GM12875 (cell line): ENCODE results near the gene SLC27A4.

ENCODE experiments used
- H3K4me3 ChIP-seq: one replicate; pipeline ENCODE4 v1.5.1; 2011; ENCODE audit warnings: low read depth, low read length, control low read depth
- TF ChIP-seq, protein P1 (sequence below): IDR thresholded peaks from 2 replicates; pipeline ENCODE4 v1.5.1; 2011; ENCODE audit warnings: low read depth, mild to moderate bottlenecking, control low read depth, inconsistent platforms, low read length, moderate library complexity, borderline replicate concordance; ENCODE audit not compliant: insufficient read depth

SLC27A4 gene

DNA sequence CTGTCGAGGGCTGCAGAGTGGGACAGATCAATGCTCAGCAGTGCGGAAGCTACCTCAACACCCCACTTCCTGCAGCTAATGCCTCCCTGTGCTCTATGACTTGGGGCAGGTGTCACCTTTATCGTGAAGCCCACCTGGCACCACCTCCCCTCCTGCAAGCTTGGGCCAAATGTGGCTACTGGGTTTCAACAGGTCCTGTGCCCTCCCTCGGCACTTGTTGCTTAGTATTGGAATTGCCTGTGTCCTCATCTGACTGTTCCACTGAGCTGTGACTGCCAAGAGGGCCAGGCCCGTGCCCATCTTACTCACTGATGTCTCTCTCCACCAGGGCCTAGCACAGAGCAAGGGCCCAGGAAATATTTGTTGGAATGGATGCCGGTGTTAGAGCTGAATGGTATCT is 9.4 kb downstream of the SLC27A4 start:
- TF ChIP-seq, protein P1, sequence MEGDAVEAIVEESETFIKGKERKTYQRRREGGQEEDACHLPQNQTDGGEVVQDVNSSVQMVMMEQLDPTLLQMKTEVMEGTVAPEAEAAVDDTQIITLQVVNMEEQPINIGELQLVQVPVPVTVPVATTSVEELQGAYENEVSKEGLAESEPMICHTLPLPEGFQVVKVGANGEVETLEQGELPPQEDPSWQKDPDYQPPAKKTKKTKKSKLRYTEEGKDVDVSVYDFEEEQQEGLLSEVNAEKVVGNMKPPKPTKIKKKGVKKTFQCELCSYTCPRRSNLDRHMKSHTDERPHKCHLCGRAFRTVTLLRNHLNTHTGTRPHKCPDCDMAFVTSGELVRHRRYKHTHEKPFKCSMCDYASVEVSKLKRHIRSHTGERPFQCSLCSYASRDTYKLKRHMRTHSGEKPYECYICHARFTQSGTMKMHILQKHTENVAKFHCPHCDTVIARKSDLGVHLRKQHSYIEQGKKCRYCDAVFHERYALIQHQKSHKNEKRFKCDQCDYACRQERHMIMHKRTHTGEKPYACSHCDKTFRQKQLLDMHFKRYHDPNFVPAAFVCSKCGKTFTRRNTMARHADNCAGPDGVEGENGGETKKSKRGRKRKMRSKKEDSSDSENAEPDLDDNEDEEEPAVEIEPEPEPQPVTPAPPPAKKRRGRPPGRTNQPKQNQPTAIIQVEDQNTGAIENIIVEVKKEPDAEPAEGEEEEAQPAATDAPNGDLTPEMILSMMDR: no peak
- H3K4me3 ChIP-seq: no peak overlapping the region

- TF ChIP-seq, protein P1: no peak
These were observed 15.1 kb downstream of the SLC27A4 start for GRCh38 chr9:128355451-128355850.

GRCh38 chr9:128358090-128358489 is 17.8 kb downstream of the SLC27A4 start:
- TF ChIP-seq, protein P1: no peak
- no peak overlapping the region for H3K4me3 ChIP-seq

More at GRCh38 chr9:128355451-128355850, 15.1 kb downstream of the SLC27A4 start:
- no peak overlapping the region for H3K4me3 ChIP-seq

DNA sequence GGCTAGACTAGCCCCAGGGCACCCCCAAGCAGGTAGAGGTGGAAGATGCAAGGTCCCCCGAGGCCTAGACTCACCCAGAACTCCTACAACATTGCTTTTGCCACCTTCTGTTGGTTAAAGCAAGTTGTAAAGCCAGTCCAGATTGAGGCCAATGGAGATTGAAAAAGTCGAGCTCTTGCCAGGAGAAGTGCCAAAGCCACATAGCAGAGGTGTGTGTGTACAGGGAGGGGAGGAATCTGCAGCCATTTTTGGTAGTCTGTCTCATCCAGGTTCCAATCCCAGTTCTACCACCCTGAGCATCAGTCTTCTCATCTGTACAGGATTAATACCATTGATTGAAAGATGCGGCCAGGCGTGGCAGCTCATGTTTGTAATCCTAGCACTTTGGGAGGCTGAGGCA is 18.5 kb downstream of the SLC27A4 start:
- TF ChIP-seq, protein P1: no peak
- no peak overlapping the region for H3K4me3 ChIP-seq

DNA sequence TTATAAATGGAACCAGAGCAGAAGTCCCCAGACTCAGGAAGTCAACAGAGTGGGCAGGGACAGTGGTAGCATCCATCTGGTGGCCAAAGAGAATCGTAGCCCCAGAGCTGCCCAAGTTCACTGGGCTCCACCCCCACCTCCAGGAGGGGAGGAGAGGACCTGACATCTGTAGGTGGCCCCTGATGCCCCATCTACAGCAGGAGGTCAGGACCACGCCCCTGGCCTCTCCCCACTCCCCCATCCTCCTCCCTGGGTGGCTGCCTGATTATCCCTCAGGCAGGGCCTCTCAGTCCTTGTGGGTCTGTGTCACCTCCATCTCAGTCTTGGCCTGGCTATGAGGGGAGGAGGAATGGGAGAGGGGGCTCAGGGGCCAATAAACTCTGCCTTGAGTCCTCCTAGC is 20.5 kb downstream of the SLC27A4 start:
- TF ChIP-seq, protein P1: no peak
- H3K4me3 ChIP-seq: no peak overlapping the region

GRCh38 chr9:128361296-128361985 is 21.1 kb downstream of the SLC27A4 start:
- TF ChIP-seq, protein P1: no peak
- peak overlapping the region; percentile 23 for H3K4me3 ChIP-seq

DNA sequence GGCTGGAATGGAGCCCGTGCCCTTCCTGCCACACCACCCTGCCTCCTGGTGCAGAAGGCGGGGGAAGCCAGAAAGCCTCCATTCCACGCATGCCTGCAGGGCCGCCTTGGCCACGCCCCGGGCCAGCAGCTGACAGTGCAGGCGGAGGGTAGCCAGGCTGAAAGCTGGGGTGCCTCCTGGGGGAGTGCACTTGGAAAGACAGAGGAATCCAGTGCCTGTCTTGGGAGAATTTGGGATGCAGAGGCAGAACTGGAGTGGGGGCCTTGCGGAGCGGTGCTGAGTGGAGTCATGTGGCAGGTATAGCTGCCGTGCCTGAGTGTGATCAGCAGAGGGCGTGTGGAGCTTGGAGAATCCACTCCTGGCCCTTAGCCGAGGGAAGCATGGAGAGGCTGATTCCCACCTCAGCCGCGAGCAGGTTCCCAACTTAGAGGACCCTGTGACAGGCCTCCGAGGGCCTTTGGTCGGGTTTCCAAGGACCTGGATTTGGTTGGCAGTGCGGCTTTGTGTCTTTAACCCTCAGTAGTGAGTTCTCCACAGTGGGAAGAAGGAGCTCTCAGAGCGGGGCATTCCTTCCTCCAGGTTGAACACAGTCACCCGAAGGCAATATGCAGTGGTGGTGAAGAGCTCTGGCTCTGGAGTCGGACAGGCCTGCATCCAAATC is 21.8 kb downstream of the SLC27A4 start:
- TF ChIP-seq, protein P1: peak; percentile 92
- H3K4me3 ChIP-seq: peak overlapping the region; percentile 23
